Esophagus (tissue), 2 donors: ENCODE data around the gene ANTXR2. TPM values are rescaled to one million over a fixed set of nuclear protein-coding genes. Genes with fewer than 3 reads are reported as not detected.

ENCODE experiments used
- H3K27ac ChIP-seq, 2 donors: one replicate each; pipeline ENCODE4 v1.5.1; 2013; ENCODE audit warnings: low read depth in 2 of 2, mild to moderate bottlenecking in 2 of 2, inconsistent platforms in 1 of 2, low read length in 1 of 2, moderate library complexity in 1 of 2
- H3K27me3 ChIP-seq, 2 donors: one replicate each; pipeline ENCODE4 v1.6.1; 2013; ENCODE audit warnings: low read length in 2 of 2, control low read depth in 1 of 2, mild to moderate bottlenecking in 1 of 2; ENCODE audit not compliant: insufficient read depth in 2 of 2, control insufficient read depth in 1 of 2
- H3K36me3 ChIP-seq, 2 donors: one replicate each; pipeline ENCODE4 v1.6.1; 2013; ENCODE audit warnings: low read length in 1 of 2; ENCODE audit not compliant: control insufficient read depth in 2 of 2, insufficient read depth in 2 of 2
- H3K4me1 ChIP-seq, 2 donors: one replicate each; pipeline ENCODE4 v1.6.1; 2013; ENCODE audit warnings: low read length in 1 of 2; ENCODE audit not compliant: control insufficient read depth in 2 of 2, insufficient read depth in 2 of 2
- H3K4me3 ChIP-seq, 2 donors: one replicate each; pipeline ENCODE4 v1.5.1; 2013; ENCODE audit warnings: low read length in 2 of 2, mild to moderate bottlenecking in 2 of 2, low read depth in 1 of 2, moderate library complexity in 1 of 2
- H3K9me3 ChIP-seq, 2 donors: one replicate each; pipeline ENCODE4 v1.6.1; 2013; ENCODE audit warnings: mild to moderate bottlenecking in 2 of 2, low read depth in 1 of 2, low read length in 1 of 2, moderate library complexity in 1 of 2; ENCODE audit not compliant: control insufficient read depth in 2 of 2, insufficient read depth in 1 of 2
- WGBS, 2 donors: extraction: QIAGEN DNeasy Blood & Tissue Kit; methylation state at CpG; one replicate each; pipeline ENCODE4 v1.1.7; 2013; 5-methylcytosine and 5-hydroxymethylcytosine counted together
- polyA plus RNA-seq, 2 donors: library from polyadenylated mRNA; stranded (reverse); fragments of 200-250 nt; gene quantifications; one replicate each; pipeline ENCODE4 v1.2.3, GENCODE V29; 2013
- donor health status: healthy with polysubstance abuse.
- donor health status: Bipolar disorder and iron deficiency.

The ANTXR2 gene
- polyA plus RNA-seq, 2 donors = 4.0 to 9.6 TPM

- 79 to 85% methylated on average over 1 of the region's 1 CpG for WGBS, 2 donors
Measured at GRCh38 chr4:79857811-79858210, 215.2 kb downstream of the ANTXR2 start.

DNA sequence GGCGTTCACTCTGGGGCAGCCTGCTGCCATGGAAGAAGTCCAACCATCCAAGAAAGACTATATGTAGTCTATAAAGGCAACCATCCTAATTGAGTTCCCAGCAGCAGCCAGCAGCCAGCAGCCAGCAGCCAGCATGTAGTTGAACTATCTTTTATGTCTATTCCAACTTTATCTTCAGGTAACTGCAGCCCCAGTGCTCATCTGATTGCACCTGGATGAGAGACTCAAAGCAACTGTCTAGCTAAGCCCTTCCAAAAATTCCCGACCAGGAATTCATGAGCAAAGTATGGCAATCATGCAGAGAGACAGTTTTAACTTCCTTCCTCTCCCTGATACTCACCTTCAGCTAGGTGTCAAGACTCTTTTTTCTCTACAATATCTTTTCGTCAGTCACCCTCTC is 216.8 kb downstream of the ANTXR2 start:
- no peaks in the 10 kb centered on the region for H3K9me3 ChIP-seq
- WGBS, 2 donors = 73 to 84% methylated on average over 3 of the region's 3 CpGs

More at GRCh38 chr4:79857811-79858210, 215.2 kb downstream of the ANTXR2 start:
- Histone ChIP-seq H3K27me3 (no peaks in the 10 kb centered on the region), H3K4me1 (no peaks in the 10 kb centered on the region), H3K9me3 (no peaks in the 10 kb centered on the region), H3K4me3 (no peak overlapping the region), H3K36me3 (no peaks in the 10 kb centered on the region), H3K27ac (no peak overlapping the region)

DNA sequence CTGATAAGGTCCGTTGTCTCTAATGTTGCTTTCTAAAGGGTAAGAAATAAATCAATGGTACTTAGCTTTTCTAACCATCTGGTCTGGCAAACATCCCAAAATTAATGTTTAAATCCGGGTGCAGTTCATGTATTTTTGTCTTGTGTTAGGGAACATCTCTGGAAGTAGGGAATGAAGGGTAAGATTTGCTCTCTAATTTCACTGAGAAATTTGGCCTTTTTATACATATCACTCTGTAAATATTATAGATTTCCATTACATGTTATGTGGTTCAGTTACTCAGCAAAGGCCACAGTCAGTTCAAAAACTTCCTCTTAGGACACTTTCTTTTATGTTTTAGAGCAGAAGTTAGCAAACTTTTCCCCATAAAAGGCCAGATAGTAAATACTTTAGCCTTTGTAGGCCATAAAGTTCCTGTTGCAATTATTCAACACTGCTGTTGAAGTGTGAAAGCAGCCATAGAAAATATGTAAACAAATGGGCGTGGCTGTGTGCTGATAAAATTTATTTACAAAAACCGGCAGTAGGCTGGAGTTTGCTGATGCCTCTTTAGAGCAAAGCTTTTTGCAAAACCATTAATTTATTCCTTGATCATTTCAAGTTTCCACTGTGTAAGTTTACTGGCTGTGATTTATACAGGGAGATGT is 218.1 kb downstream of the ANTXR2 start:
- no peak overlapping the region for H3K27ac ChIP-seq
- no peak overlapping the region for H3K4me3 ChIP-seq
- WGBS, 2 donors = 20 to 33% methylated on average over 4 of the region's 4 CpGs
- H3K4me1 ChIP-seq = no peaks in the 10 kb centered on the region
- H3K9me3 ChIP-seq = no peaks in the 10 kb centered on the region
- no peaks in the 10 kb centered on the region for H3K27me3 ChIP-seq
- H3K36me3 ChIP-seq = no peaks in the 10 kb centered on the region

More for the DNA sequence above, 216.8 kb downstream of the ANTXR2 start:
- H3K27ac ChIP-seq = no peak overlapping the region
- H3K36me3 ChIP-seq = no peaks in the 10 kb centered on the region
- no peaks in the 10 kb centered on the region for H3K4me1 ChIP-seq
- no peaks in the 10 kb centered on the region for H3K27me3 ChIP-seq
- H3K4me3 ChIP-seq = no peak overlapping the region

DNA sequence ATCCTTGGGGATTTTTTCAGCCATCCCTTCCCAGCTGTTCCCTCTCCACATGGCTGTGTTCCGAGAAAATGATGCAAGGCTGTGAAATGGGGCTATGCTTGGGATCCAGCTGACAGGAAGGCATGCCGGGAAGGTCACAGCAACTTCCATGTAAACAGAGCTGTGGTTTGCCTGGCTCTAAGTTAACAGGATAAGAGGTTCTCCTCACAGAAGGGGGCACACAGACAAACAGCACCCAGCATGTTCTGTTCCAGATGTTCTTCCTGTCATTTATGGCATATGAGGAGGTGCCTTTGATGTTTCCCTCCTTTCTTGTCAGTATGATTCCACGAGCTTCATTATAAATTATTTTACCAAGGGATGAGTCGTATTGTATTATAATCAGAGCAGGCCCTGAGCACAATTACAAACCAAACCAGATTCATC is 220.7 kb downstream of the ANTXR2 start:
- no peak overlapping the region for H3K4me3 ChIP-seq
- H3K36me3 ChIP-seq = no peaks in the 10 kb centered on the region
- no peaks in the 10 kb centered on the region for H3K4me1 ChIP-seq
- H3K9me3 ChIP-seq = no peaks in the 10 kb centered on the region
- H3K27ac ChIP-seq = no peak overlapping the region
- H3K27me3 ChIP-seq = no peaks in the 10 kb centered on the region
- WGBS, 2 donors = 49 to 52% methylated on average over 4 of the region's 4 CpGs

DNA sequence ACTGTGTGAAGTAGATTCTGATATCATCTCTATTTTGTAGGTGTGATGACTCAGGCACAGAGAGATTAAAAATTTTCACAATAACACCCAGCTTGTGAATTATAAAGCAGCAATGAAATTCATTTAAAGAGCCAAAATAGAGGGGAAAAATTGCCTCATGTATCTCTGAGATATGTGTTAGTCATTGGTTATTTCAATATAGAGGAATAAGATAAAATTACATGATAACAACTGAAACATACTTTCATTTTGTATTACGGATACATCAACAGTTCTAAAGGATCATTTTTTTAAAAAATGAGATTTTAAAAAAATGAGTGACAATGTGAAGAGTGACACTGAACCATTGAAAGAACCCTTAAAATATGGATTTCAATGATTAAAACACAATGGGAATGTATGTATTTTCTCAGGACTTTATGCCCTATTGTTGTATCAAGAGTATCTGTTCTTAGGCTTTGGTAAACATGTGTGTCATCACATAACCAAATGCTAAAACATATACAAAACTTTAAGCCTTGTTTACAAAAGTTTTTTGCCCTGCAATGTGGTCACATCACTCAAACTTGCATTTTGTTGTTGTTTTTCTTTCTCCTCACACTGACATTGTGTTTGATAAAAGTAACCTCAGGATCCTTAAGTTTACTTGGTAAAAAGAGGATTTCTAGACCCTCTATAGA is 221.3 kb downstream of the ANTXR2 start:
- H3K4me3 ChIP-seq = no peak overlapping the region
- H3K27ac ChIP-seq = no peak overlapping the region
- 72 to 76% methylated on average over 1 of the region's 1 CpG for WGBS, 2 donors
- no peaks in the 10 kb centered on the region for H3K36me3 ChIP-seq
- no peaks in the 10 kb centered on the region for H3K9me3 ChIP-seq
- no peaks in the 10 kb centered on the region for H3K4me1 ChIP-seq
- no peaks in the 10 kb centered on the region for H3K27me3 ChIP-seq

Other genes with a start within 250 kb of the ANTXR2 start
- gene PRDM8, start 124.3 kb upstream of the ANTXR2 start, polyA plus RNA-seq = 1 to 10 TPM; 1.2 to 1.5 TPM
- under 1 TPM; 0.01 to 0.04 TPM for gene FGF5, start 193.4 kb upstream of the ANTXR2 start, polyA plus RNA-seq